AG04449 (cell line): ENCODE results near the gene GATC.

Source experiments
- CTCF ChIA-PET: fragments of 350-600 bp; formaldehyde crosslinking; extraction: SDS; loops from one replicate; lab custom pipeline; 2021; ENCODE audit warnings: antibody characterized with exemption; lab: Yijun Ruan, JAX
- POLR2A ChIA-PET: fragments of 400-600, 350-600 bp; formaldehyde crosslinking; extraction: SDS; loops from one replicate; lab custom pipeline; 2020; ENCODE audit warnings: antibody characterized with exemption, inconsistent platforms; lab: Yijun Ruan, JAX
- DNase-seq: peaks from one replicate; pipeline ENCODE4 v3.0.0-alpha.2; 2010; ENCODE audit warnings: low read depth, low spot score
- H3K4me3 ChIP-seq: 2 replicates; pipeline ENCODE4 v1.5.1; 2011; ENCODE audit warnings: low read depth, mild to moderate bottlenecking, control low read depth, low read length
- CTCF ChIP-seq: IDR thresholded peaks from one replicate; pipeline ENCODE4 v1.5.1; 2011; ENCODE audit warnings: mild to moderate bottlenecking, moderate library complexity, low read length, control low read depth, inconsistent platforms; ENCODE audit not compliant: insufficient read depth; ENCODE audit errors: missing control alignments

Gene GATC

GRCh38 chr12:120466560-120467315 is 20.5 kb downstream of the GATC start:
- H3K4me3 ChIP-seq, result no peak overlapping the region
- CTCF ChIA-PET, result interaction anchor here (0.7 to 13.2 kb wide), 18 partner anchors 8 to 165 kb away, joined by 3 to 242 read pairs (median 4); partner anchors contain the start of genes COX6A1, DYNLL1, GATC and SIRT4
- DNase-seq, result no peak
- TF ChIP-seq CTCF, result peak; percentile 56
- POLR2A ChIA-PET, result interaction anchor here (2.1 kb wide), 1 partner anchor 29 kb away, joined by 8 read pairs; the partner anchor contains the start of gene DYNLL1

GRCh38 chr12:120467439-120467838 is 21.2 kb downstream of the GATC start:
- ChIA-PET CTCF (interaction anchor here (0.7 to 13.2 kb wide), 16 partner anchors 11 to 239 kb away, joined by 3 to 242 read pairs (median 4); partner anchors contain the start of genes COX6A1, DYNLL1, GATC and SIRT4), POLR2A (interaction anchor here (1.3 to 2.1 kb wide), 2 partner anchors 23 to 29 kb away, joined by 4 to 8 read pairs; partner anchors contain the start of gene DYNLL1)
- TF ChIP-seq CTCF, result no peak
- no peak overlapping the region for H3K4me3 ChIP-seq
- DNase-seq, result no peak

- DNase-seq, result no peak
- TF ChIP-seq CTCF, result no peak
- ChIA-PET POLR2A (interaction anchor here (0.7 to 1.3 kb wide), 2 partner anchors 24 to 27 kb away, joined by 3 to 4 read pairs; partner anchors contain the start of gene DYNLL1), CTCF (interaction anchor here (1.1 to 13.2 kb wide), 11 partner anchors 10 to 240 kb away, joined by 3 to 242 read pairs (median 6); partner anchors contain the start of genes DYNLL1, GATC, SIRT4 and TRIAP1)
- H3K4me3 ChIP-seq, result peak overlapping the region; percentile 96
Observed at GRCh38 chr12:120468325-120468820, 22.1 kb downstream of the GATC start.

GRCh38 chr12:120468821-120469449 is 22.7 kb downstream of the GATC start:
- peak overlapping the region; percentile 96 for H3K4me3 ChIP-seq
- ChIA-PET POLR2A (interaction anchor here (0.7 to 1.3 kb wide), 2 partner anchors 25 to 27 kb away, joined by 3 to 4 read pairs; partner anchors contain the start of gene DYNLL1), CTCF (interaction anchor here (0.7 to 13.2 kb wide), 16 partner anchors 9 to 241 kb away, joined by 3 to 242 read pairs (median 6); partner anchors contain the start of genes DYNLL1, GATC, SIRT4 and TRIAP1)
- peak; percentile 14 for TF ChIP-seq CTCF
- DNase-seq, result no peak

- POLR2A ChIA-PET, result interaction anchor here (0.5 kb wide), 1 partner anchor 27 kb away, joined by 3 read pairs; no protein-coding TSS in a partner anchor
- peak; percentile 96 for TF ChIP-seq CTCF
Observed at GRCh38 chr12:120469450-120470149, 23.4 kb downstream of the GATC start, which contains the start of gene SRSF9. Gene SRSF9, minus strand, starts transcription at chr12:120469748. Its CDS starts 139 bp downstream, at chr12:120469609.

More at GRCh38 chr12:120469450-120470149, 23.4 kb downstream of the GATC start, which contains the start of gene SRSF9:
- DNase-seq, result peak; percentile 75
- peak within 1 kb of the TSS; percentile 96 for H3K4me3 ChIP-seq
- CTCF ChIA-PET, result interaction anchor here (0.7 to 13.2 kb wide), 26 partner anchors 9 to 242 kb away, joined by 3 to 242 read pairs (median 5); partner anchors contain the start of genes COX6A1, DYNLL1, GATC and SIRT4
